RWPE2 (cell line): ENCODE measurements around the gene PTPRN2.
"Not testable (repeated sequence)": the region's sequence is repeated elsewhere in the genome, so short reads cannot be mapped to it uniquely, and the experiment has no call there.

Experiments
- ATAC-seq: fragments of 200-7000 bp; cut with Tn5 transposase; 3 replicates; pipeline ENCODE4 v1.9.1; 2021; ENCODE audit warnings: low read depth
- DNase-seq: peaks from one replicate; pipeline ENCODE4 v3.0.0-alpha.2; 2020; ENCODE audit warnings: low spot score
- H3K27ac ChIP-seq: fragments of 450-650 bp; 2 replicates; pipeline ENCODE4 v1.5.1; 2017; ENCODE audit warnings: mild to moderate bottlenecking; ENCODE audit not compliant: poor library complexity, severe bottlenecking
- H3K27me3 ChIP-seq: fragments of 250-450 bp; sonication (Bioruptor Pico); 2 replicates; pipeline ENCODE4 v1.5.1; 2021; ENCODE audit warnings: mild to moderate bottlenecking, moderate library complexity; ENCODE audit not compliant: insufficient read depth, poor library complexity, severe bottlenecking
- H3K36me3 ChIP-seq: fragments of 250-450 bp; sonication (Bioruptor Pico); 2 replicates; pipeline ENCODE4 v1.5.1; 2020; ENCODE audit warnings: low read depth, mild to moderate bottlenecking, moderate library complexity
- H3K4me1 ChIP-seq: fragments of 250-450 bp; sonication (Bioruptor Pico); 2 replicates; pipeline ENCODE4 v1.5.1; 2021; ENCODE audit warnings: mild to moderate bottlenecking, moderate library complexity; ENCODE audit not compliant: insufficient read depth, poor library complexity, severe bottlenecking
- H3K4me3 ChIP-seq: fragments of 250-450 bp; sonication (Bioruptor Pico); 2 replicates; pipeline ENCODE4 v1.5.1; 2021; ENCODE audit warnings: mild to moderate bottlenecking, moderate library complexity; ENCODE audit not compliant: severe bottlenecking
- H3K9me3 ChIP-seq: fragments of 250-450 bp; sonication (Bioruptor Pico); 2 replicates; pipeline ENCODE4 v1.5.1; 2021; ENCODE audit warnings: mild to moderate bottlenecking, moderate library complexity; ENCODE audit not compliant: severe bottlenecking
- TF ChIP-seq, protein P1 (sequence below): fragments of 450-650 bp; IDR thresholded peaks from one replicate; pipeline ENCODE4 v1.5.1; 2017; ENCODE audit warnings: mild to moderate bottlenecking, moderate library complexity; ENCODE audit not compliant: poor library complexity, severe bottlenecking

Gene PTPRN2

DNA sequence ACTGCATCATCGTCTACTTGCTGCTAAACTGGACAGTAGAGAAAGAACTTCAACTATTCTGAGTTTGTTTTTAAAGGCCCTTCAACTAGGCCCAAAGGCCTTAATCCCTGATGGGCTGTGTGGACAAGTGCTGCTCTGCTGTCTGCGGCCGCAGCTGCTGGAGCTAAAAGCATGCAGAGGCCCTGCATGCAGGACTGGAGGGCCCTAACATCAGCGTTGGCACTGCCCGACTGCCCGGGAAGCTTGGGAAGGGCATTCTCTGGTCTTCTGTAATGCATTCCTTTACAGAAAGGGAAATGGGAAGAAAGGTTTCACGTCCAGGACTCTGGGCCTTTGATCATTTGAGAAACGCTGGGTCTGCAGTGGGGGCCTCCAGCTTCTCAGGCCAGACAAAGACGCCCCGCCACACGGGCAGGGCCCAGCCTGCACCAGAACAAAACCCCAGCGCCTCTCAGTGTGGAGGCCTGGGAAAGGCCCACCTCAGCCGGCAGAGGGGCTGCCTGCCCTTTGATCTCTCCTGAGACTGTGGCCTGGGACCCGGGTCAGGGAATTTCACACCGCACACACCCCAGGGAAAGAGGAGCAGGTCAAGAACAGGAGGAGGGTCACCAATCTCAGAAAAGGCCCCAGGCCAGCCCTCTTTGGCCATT is 1021.5 kb downstream of the PTPRN2 start:
- no peak for DNase-seq
- Histone ChIP-seq H3K4me3 (no peak overlapping the region), H3K36me3 (no peaks in the 10 kb centered on the region), H3K9me3 (peaks cover 2% of the 10 kb centered on the region), H3K27ac (no peak overlapping the region), H3K27me3 (peaks cover 5% of the 10 kb centered on the region), H3K4me1 (no peaks in the 10 kb centered on the region)
- no peak for ATAC-seq
- TF ChIP-seq, protein P1, sequence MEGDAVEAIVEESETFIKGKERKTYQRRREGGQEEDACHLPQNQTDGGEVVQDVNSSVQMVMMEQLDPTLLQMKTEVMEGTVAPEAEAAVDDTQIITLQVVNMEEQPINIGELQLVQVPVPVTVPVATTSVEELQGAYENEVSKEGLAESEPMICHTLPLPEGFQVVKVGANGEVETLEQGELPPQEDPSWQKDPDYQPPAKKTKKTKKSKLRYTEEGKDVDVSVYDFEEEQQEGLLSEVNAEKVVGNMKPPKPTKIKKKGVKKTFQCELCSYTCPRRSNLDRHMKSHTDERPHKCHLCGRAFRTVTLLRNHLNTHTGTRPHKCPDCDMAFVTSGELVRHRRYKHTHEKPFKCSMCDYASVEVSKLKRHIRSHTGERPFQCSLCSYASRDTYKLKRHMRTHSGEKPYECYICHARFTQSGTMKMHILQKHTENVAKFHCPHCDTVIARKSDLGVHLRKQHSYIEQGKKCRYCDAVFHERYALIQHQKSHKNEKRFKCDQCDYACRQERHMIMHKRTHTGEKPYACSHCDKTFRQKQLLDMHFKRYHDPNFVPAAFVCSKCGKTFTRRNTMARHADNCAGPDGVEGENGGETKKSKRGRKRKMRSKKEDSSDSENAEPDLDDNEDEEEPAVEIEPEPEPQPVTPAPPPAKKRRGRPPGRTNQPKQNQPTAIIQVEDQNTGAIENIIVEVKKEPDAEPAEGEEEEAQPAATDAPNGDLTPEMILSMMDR, result no peak

DNA sequence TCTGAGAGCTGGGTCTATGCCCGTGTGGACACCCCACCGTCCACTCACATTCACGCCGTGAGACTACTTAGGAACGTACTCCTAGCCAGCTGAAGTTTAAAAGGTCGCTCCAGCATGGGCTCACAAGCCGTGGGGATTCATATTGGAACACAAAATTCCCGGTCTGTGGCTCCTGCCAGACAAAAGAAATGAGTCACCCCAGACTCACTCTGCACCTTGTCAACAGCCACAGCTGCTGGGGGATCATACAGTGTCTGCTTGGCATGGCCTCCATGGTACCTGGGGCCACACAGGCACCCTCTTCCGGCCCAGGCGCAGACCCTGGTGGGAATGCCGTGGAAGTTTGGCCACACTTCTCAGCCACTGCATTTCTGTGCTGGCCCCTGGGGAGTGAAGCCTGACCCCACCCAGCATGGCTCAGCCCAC is 1022.4 kb downstream of the PTPRN2 start:
- Histone ChIP-seq H3K36me3 (no peaks in the 10 kb centered on the region), H3K27me3 (peaks cover 5% of the 10 kb centered on the region), H3K9me3 (peaks cover 2% of the 10 kb centered on the region), H3K27ac (no peak overlapping the region), H3K4me1 (no peaks in the 10 kb centered on the region), H3K4me3 (no peak overlapping the region)
- TF ChIP-seq, protein P1, result no peak
- ATAC-seq, result no peak
- no peak for DNase-seq

DNA sequence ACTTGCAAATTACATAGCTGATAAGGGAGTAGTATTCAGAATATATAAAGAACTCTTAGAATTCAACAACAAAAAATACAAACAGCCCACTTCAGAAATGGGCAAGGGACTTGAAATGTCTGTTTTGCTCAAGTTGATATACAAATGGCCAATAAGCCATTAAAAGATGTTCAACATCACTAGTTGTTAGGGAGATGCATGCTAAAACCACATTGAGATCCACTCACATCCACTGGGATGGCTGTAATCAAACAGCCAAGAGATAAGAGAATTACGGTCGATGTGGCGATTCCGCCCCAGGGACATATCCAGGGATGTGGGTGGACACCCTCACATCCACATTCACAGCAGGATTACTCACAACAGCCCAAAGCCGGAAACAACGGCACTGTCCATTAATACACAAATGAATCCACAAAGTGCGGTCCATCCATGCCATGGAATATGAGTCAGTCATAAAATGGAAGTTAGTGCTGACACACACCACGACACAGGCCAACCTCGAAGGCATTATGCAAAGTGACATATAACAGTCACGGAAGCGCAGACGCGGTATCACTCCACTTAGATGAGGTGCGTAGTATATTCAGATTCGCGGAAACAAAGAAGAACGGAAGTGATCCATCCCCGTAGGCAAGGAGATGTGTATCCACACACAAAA is 1023.0 kb downstream of the PTPRN2 start:
- H3K9me3 ChIP-seq, result peaks cover 2% of the 10 kb centered on the region
- peaks cover 2% of the 10 kb centered on the region for H3K27me3 ChIP-seq
- no peak for ATAC-seq
- H3K27ac ChIP-seq, result no peak overlapping the region
- no peaks in the 10 kb centered on the region for H3K4me1 ChIP-seq
- DNase-seq, result no peak
- TF ChIP-seq, protein P1, result no peak
- H3K36me3 ChIP-seq, result no peaks in the 10 kb centered on the region
- no peak overlapping the region for H3K4me3 ChIP-seq

DNA sequence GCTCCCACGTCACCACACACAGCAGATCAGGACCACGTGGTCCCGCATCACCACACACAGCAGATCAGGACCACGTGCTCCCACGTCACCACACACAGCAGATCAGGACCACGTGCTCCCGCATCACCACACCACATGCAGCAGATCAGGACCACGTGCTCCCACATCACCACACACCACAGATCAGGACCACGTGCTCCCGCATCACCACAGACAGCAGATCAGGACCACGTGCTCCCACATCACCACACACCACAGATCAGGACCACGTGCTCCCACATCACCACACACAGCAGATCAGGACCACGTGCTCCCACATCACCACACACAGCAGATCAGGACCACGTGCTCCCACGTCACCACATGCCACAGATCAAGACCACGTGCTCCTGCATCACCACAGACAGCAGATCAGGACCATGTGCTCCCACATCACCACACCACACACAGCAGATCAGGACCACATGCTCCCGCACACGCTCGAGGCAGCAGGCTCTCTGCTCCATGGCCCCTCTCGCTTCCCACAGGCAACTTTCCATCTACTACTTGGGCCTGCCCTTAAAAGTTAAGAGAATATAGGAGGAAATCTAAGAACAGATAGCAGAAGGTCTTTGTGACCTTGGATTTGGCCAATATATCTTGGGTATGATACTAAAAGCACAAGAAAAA is 1024.0 kb downstream of the PTPRN2 start:
- H3K36me3 ChIP-seq, H3K4me3 ChIP-seq, H3K4me1 ChIP-seq, H3K27me3 ChIP-seq, H3K27ac ChIP-seq, H3K9me3 ChIP-seq, ATAC-seq, DNase-seq: not testable (repeated sequence)

DNA sequence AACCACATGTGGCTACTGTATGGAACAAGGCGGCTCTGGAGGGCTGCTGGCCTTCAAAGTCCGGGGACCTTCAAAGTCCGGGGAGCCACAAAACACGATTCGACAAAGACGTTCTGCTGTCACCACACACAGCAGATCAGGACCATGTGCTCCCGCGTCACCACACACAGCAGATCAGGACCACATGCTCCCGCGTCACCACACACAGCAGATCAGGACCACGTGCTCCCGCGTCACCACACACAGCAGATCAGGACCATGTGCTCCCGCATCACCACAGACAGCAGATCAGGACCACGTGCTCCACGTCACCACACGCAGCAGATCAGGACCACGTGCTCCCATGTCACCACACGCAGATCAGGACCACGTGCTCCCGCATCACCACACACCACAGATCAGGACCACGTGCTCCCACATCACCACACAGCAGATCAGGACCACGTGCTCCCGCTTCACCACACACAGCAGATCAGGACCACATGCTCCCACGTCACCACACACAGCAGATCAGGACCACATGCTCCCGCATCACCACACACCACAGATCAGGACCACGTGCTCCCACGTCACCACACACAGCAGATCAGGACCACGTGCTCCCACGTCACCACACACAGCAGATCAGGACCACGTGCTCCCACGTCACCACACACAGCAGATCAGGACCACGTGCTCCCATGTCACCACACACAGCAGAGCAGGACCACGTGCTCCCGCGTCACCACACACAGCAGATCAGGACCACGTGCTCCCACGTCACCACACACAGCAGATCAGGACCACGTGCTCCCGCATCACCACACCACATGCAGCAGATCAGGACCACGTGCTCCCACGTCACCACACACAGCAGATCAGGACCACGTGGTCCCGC is 1024.9 kb downstream of the PTPRN2 start:
- not testable (repeated sequence) for H3K4me1 ChIP-seq, DNase-seq, H3K36me3 ChIP-seq, H3K4me3 ChIP-seq, H3K27ac ChIP-seq, ATAC-seq, H3K27me3 ChIP-seq, H3K9me3 ChIP-seq
